ENCODE results near the gene SIAH1.
"Not testable (repeated sequence)": the region's sequence is repeated elsewhere in the genome, so short reads cannot be mapped to it uniquely, and the experiment has no call there.

SIAH1 gene

DNA sequence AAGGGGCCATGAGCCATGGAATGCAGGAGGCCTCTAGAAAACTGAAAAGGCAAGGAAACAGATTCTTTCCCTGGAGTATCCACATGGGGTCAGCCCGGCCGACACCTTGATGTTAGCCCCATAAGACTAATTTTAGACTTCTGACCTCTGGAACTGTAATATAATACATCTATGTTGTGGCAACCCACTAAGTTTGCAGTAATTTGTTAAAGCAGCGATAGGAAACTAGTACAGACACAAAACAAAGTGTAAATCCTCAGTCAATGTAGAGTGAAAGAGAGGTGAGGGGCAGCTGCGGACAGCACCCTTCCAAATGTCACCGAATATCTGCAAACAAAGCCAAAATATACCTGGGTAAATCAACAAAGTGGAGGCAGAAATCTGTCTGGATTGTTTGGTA, 7.2 kb upstream of the SIAH1 start:
- ATAC-seq, result no peak

DNA sequence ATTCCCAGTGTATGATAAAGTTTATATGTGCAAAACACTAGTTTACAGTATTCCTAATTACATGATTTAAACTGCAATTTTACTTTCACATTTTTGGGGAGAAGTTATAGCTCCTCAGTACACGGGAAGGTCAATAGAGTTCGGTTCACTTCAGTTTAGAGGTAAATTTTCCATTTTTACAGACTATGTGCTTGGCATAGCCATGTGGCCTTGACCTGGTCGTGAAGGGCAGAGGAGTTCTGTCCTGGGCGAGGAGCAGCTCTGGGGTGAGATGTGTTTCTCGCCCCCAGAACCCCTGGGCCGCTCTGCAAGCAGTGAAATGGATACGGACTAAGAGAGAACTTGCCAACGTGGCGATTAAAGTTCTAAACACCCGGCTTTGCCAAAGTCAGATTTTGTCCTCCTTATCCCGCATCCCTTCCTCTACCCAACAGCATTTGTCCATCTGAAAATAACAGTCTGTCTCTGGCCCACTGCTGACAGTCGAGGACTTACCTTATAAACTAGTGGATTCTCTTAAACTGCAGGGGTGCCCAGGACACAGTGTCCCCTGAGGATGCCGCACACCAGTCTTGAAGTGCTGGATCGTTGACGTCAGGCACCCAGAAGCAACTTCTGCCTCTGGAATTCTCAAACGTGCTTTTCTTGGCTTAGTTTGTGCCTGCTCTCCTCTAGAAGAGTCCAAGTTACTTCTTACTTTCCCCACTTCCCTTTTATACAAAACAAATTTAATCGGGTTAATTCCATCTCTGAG, 1.5 kb upstream of the SIAH1 start:
- ATAC-seq, result no peak

GRCh38 chr16:48384520-48385252, 527 bp downstream of the SIAH1 start:
- ATAC-seq, result peak; percentile 53 to 60

- ATAC-seq, result peak in 1 of 2 donors; percentile 4
Observed at GRCh38 chr16:48383877-48384519, 1.2 kb downstream of the SIAH1 start.

DNA sequence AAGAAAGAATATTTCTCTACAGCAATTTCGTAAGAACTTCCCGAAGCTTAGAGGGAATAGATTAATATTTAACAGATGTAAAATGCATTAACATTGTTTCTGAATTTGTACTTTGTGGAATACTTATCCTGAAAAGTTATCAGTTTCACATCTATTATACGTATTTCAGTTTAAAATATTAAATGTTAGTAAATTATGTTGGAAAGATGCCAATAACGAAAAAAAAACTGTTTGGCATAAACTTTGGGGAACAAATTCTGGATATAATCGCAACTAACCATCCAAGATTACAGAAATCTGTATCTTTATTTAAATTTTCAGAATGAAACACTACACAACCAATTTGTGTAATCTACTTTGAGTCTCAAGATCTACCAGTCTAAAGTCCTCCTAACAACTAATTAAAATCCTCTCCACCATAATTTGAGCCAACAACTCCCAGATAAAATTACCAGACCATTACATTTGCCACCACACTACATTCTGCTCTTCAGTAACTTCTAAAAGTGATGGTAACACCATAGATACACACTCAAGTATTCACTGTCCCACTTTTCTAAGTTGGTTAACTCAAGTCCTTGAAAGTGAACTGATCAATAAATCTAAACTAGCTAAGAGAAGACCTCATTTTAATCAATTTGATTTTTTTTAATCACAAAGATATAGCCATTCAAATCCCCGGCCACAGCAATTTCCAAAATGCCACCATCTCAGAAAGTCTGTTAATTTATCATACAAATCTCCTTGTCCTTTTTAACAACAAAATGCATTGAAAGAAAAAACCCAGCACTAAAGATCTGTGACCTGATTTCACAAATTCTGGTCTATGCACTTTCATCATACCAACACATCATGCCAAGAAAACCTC, 2.0 kb downstream of the SIAH1 start:
- ATAC-seq, result no peak

GRCh38 chr16:48382131-48382530, 3.1 kb downstream of the SIAH1 start:
- no peak for ATAC-seq

DNA sequence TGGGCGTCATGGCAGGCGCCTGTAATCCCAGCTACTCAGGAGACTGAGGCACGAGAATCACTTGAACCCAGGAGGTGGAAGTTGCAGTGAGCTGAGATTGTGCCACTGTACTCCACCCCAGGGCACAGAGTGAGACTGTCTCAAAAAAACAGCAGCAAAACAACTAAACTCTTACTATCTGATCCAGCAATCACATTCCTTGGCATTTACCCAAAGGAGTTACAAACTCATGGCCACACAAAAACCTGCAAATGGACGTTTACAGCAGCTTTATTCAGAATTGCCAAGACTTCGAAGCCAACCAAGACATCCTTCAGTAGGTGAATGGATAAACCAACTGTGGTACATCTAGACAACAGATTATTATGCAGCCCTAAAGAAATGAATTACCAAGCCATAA, 4.0 kb downstream of the SIAH1 start:
- ATAC-seq, result no peak

DNA sequence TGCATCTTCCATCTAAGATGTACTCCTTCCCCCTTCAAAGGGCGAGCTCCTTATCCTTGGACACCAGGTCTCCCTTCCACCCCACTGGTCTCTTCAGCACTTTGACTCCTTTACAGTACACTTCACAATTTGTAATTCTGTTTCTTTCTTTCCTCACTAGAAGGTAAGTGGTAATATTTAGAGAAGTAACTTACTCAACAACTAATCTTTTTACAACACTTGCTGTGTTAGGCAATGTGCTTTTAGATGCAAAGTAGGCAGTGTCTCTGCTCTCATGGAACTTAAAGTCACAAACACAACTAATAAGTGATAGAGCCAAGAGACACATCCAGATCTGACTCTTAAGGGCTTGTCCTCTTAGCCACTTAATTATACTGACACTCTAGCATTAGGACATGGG, 6.4 kb downstream of the SIAH1 start:
- ATAC-seq, result no peak

DNA sequence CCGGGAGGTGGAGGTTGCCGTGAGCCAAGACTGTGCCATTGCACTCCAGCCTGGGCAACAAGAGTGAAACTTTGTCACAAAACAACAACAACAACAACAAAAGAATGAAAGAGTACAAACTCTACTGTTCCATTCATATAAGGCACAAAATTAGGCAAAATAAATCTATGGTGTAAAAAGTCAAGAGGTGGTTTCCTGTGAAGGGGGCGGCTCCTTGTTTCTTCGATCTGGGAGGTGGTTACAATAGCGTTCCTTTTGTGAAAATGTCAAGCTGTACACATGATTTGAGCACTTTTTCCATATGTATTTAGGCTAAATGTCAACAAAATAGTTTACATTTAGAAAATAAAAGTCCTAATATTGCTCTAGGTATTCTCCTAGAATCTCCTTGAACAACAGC, 6.9 kb downstream of the SIAH1 start:
- no peak for ATAC-seq

DNA sequence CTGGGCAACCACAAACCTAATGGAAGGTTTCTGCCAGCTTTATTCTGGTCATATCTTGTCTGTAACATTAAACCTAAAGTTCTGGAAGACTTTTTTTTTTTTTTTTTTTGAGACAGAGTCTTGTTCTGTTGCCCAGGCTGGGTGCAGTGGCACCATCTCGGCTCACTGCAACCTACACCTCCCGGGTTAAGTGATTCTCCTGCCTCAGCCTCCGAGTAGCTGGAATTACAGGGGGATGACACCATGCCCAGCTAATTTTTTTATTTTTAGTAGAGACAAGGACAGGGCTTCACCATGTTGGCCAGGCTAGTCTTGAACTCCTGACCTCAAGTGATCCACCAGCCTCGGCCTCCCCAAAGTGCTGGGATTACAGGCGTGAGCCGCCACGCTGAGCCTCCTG, 7.9 kb downstream of the SIAH1 start:
- ATAC-seq, result not testable (repeated sequence)

DNA sequence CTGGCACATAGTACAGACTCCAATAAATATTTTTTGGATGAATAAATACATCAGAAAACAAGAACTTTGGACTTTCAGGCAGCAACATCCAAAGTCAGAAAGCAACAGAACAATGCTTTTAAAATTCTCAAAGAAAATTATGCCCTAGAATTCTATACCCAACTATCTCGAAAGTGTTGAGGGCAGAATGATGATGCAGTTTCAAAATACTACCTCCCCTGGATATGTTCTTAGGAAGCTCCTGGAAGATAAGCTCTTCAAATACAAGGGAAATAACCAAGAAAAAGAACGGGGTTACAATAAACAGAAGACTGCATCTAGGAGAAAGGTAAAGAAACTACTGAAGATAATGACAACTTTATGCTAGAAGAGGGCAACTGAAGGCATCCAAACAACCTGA, 11.0 kb downstream of the SIAH1 start:
- ATAC-seq, result no peak

- ATAC-seq, result no peak
Observed at GRCh38 chr16:48373258-48374029, 11.8 kb downstream of the SIAH1 start.

- ATAC-seq, result no peak
Observed at GRCh38 chr16:48372744-48373143, 12.5 kb downstream of the SIAH1 start.

DNA sequence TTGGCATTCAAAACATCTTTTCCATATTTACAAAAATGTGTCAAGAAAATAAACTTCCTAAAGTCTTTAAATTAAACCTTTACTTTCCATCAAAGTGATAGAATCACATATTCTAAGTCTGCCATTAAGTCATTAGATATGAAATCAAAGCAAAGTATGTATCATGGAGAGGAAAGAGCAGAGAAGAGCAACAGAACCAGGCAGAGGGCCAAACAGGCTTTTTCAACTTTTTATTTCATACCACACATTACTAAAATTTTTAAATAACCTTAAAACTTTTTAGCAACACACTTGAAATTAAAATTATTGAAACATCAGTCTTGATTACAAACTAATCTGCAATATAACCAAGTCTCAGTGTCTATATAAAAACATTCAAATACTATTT, 13.8 kb downstream of the SIAH1 start:
- ATAC-seq, result no peak

GRCh38 chr16:48370668-48371392, 14.4 kb downstream of the SIAH1 start:
- ATAC-seq, result not testable (repeated sequence)

- no peak for ATAC-seq
Observed at GRCh38 chr16:48370229-48370628, 15.0 kb downstream of the SIAH1 start.

DNA sequence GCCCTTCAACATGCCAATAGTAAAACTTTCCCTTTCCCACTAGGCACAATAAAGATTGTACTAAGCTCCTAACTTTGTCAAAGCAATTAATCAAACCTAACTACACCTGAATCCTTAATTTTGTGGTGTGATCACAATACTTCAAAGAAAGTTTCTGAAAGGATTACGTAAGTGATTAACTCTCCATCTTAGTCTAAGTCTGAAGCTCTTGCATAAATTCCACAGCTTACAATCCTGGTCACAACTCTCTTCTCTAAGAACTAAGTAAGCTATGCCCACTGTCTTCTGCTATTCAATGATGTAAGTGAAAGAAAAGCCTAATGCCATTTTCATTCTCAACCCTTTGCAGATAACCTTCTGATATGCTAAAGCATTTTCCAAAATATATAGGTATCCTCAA, 15.4 kb downstream of the SIAH1 start:
- no peak for ATAC-seq

GRCh38 chr16:48367441-48368049, 17.7 kb downstream of the SIAH1 start:
- no peak for ATAC-seq

DNA sequence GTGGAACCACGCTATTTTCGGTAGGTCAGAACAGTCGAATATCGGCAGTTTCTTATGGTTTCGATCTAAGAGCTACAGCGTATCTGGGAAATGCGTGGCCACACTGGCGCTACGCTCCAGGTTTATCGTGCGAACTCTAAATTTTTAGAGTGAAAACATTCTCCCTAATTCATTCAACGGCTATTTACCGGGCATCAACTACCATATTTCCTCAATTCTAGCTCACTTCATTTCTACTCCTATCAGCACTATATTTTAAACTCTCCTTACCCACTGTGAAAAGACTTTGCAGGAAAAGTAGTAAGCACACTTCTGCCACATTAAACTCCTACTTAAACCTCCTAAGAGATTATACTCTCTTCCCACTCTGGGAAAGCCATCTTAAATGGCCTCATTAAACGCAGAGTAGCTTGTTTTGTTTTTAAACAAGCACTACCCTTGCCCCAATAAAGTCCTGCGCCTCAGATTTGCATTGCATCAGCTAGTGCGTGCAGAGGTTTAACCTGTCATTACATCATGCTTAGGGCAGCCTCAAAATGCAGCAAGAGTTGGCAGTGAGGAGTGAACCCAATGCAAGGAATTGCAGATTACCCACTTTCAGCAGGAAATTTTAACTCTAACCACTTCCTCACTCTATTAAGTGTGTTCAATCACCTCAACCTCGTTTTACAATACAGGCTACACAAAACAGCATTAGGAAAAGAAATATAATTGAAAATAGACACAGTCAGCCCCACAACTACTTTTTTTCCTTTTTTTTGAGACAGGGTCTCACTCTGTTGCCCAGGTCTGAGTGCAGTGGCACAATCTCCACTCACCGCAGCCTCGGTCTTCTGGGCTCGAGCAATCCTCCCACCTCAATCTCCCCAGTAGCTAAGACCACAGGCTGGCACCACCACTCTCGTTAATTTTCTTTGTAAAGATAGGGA, 18.8 kb downstream of the SIAH1 start:
- ATAC-seq, result peak; percentile 75 to 76

Data from activated CD4-positive, CD25-positive, alpha-beta regulatory T cell treated with anti-CD3 and anti-CD28 coated beads, Interleukin-2, amount 50 U/mL, for 24 hours (primary cell).